HS-27A (cell line): ENCODE measurements around the gene RRBP1.
"Not testable (repeated sequence)": the region's sequence is repeated elsewhere in the genome, so short reads cannot be mapped to it uniquely, and the experiment has no call there.

ENCODE experiments used
- DNase-seq: peaks from one replicate; pipeline ENCODE4 v3.0.0-alpha.2; 2012; ENCODE audit warnings: low read depth, missing footprints

RRBP1 gene

DNA sequence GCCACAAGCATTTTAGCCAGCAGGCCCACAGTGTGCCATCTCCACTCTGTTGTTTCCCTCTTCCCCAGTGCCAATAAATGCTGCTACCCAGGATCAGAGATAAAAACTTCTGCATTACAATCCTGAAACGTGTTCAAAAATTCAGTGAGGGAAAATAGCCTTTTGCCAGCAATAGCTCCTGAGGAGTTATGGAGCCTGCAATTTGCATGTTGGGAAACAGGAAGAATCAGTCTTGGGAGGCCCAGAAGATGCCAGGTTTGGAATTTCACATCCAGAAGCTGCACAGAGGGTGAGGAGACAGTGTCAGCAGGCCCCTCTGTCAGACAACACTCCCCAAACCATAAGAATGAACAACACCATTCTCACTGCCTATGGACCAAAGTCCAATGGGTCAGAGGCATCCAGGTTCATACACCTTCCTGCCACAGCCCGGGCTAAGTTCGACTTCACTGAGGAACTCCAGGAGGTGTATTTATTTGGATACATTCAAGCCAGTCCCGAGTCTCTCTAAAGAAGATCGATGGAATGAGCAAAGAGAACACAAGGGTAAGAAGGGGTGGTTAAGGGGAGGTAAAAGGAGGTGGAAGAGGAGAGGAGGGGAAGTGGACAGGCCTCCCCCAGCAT lies 20.8 kb downstream of the RRBP1 start:
- DNase-seq = no peak

DNA sequence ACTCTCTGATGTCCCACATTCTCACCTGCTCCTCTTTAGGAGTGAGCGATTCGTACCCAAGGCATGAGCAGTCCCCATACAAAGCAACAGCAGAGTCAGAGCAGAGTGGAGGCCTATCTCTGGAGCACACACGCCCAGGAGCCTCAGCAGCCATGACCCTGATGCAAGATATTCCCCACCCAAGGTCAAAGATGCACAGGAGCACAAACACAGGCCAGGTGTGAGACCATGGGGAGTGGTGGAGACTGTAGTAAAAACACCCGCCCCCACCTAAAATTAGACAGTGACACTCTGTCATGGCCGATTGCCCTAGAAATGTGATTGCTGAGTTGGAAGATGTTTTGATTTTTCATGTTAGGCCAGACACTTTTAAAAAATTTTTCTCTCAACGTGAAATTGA lies 21.4 kb downstream of the RRBP1 start:
- DNase-seq = no peak

DNA sequence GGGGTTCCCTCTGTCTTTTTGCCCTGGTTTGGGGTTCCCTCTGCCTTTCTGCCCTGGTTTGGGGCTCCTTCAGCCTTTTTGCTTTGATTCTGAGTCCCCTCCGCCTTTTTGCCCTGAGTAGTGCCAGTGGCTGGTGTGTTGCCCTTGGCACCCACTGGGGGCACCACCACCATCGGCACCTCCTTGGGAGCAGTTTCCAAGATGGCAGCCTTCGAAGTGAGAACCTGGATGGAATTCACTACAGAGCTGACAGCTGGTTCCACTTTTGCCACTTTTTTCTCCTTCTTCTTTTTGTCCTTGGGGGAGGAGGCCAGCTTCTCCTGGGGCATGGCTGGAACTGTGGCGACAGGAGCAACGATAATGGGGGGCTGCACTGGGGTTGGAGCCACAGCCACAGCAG lies 22.2 kb downstream of the RRBP1 start:
- DNase-seq = no peak

GRCh38 chr20:17659344-17659743 lies 22.7 kb downstream of the RRBP1 start:
- DNase-seq = not testable (repeated sequence)

GRCh38 chr20:17658648-17658993 lies 23.4 kb downstream of the RRBP1 start:
- no peak for DNase-seq

DNA sequence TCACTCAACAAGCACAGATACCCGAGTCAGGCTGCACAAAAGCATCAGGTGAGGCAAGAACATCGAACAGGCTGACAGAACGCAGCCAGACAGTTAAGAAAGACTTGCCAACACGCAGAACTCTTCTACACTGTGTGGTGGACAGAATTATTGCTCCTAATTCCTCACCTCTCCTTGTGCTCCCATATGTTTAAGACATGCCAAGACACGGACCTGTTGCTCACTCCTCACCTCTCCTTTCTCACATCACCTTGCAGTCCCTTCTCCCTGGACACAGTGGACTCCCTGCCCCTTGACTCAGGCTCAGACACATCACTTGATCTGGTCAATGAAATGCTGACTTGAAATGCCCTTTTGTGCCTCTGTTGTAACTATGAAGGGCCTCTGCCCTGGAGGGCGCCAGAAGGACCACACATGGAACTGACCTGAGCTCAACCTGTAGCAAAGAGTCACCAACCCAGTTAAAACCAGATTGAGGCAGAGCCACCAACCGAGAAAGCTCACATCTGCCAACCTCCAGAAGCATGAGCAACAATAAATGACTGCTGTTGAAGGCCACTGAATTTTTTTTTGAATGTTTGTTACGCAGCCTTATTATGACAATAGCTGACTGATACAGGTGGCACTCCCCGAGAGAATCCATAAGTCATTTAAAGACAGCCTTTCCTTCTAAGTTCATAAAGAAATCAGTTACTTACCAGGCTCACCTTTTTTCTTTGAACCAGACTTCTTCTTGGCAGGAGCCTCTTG lies 24.0 kb downstream of the RRBP1 start:
- DNase-seq = no peak

DNA sequence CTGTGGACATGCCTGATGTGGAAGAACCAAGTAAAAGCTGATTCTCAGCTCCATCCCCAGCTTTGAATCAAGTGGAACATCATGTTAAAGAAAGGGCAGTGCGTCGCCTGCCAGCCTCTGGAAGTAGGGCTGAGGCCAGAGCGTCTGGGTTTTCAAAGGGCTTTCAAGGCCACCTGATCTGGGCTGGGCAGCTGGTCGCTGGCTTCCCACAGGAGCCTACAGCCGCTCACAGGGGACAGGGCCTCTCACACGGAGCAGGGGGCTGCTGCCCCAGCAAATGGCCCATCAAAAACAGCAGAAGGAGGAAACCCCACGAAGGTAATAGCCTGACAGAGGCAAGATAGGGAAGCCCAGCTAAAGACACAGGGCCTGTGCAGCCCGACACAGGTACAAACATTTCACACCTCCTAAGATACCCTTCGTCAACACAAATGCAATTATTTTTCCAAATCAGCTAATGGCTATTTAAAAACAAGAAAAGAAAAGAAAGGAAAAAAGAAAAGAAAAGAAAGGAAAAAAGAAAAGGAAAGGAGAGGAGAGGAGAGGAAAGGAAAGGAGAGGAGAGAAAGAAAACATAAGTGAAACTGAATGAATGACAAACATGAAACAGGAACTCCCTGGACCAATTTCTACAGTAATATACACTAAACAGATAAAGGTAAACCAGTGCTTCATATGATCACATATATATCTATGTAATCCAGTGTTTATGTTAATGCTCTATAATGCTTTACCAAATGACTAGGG lies 24.8 kb downstream of the RRBP1 start:
- no peak for DNase-seq

DNA sequence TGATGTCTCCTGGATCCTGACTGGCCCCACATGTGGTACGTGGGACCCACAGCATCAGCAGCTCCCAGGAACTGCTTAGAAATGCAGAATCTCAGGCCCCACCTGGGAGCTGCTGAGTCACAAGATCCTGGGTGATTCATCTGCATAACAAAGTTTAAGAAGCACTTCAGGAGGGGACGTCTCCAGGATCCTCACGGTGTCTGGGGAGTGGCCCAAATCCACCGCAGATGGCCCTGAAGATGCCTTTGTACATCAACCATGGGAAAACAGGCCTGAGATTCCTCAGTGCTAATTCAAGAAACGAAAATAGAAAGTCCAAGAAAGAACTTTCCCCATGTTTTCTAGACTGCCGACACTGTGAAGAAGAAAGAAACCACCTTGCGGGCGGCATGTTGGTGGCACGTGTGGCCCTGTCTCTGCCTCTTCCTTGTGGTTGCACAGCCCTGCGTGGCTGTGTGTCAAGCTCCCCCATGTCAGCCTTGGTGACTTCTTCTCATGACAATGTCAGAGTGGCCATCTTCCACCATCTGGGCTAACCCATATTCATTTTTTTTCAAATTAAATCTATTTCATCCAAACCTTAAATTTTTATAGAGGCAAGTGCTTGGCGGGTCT lies 26.1 kb downstream of the RRBP1 start:
- DNase-seq = no peak

DNA sequence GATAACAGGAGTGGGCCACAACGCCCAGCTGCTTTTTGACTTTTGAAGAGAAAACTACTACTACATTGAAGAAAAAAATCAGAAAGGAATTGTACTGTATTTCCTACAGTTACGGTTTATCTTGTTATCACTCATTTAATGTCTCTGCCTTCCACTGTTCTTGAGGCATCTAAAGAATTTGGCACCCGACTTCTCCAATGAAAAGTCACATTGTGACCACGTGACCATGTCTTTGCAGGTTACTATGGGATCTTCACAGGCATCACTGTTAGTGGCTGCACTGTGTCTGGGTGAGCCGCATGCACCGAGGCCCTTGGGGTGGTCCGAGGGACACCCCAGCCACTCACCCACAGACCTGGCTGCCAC lies 26.8 kb downstream of the RRBP1 start:
- no peak for DNase-seq

- DNase-seq = no peak
Observed at GRCh38 chr20:17654649-17655285, 27.3 kb downstream of the RRBP1 start.

GRCh38 chr20:17653835-17654648 lies 28.0 kb downstream of the RRBP1 start:
- no peak for DNase-seq

DNA sequence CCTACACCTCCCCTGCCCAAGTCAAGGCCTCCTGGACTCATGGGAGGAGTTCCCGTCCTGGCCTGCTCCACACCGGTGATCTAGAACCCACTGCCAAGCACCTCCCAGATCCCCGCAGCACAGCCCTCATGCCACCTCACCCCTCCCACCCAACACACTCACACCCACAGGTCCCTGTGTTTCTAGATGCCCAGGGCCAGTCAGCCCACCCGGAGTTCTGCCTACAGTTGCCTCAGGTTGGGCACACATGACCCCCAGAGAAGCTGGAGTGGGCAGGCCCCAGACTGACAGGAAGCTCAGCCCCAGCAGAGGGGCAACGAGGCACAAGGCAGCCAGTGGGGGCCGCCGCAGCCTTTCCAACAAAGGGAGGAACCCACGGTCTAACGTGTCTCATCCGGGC lies 29.6 kb downstream of the RRBP1 start:
- DNase-seq = no peak

- DNase-seq = no peak
Observed at GRCh38 chr20:17651760-17652388, 30.2 kb downstream of the RRBP1 start.

- DNase-seq = no peak
Observed at GRCh38 chr20:17651129-17651759, 30.8 kb downstream of the RRBP1 start.

DNA sequence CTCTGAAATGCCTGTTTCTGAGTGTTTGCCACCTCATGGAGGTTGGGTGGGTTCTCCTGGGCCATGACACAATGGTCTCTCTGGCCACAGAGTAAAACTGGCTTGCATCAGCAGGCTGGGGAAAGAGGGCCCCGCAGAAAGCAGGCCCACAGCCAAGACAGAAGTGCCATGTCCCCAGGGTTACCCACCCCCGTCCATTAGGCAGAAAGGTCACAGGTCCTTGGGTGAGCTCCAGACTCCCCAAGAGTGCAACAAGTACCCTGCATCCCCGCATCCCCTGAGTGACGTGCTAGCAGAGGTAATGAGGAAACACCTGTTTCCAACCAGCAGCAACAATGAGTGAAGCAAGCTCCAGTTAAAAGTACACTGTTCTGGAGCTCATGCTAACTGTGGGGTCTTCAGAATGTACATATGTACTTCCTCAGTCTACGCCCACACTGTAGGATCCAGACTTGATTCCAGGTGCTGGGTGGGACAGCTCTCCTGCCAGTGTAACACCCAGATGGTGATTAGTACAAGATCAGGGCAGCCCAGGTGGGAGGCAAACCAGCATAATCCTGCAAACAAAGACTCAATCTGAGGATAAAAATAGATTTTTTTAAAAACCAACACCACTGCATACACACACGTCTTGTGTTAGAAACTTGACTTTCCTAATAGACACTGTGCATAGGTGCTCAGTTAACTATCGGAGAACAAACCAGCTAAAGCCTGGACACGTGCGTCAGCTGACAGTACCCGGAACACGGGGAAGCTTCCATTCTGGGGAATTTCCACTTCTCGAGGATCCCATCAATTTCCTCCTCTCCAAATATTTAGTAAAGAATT lies 31.5 kb downstream of the RRBP1 start:
- DNase-seq = no peak

GRCh38 chr20:17648791-17649730 lies 33.0 kb downstream of the RRBP1 start:
- no peak for DNase-seq

- DNase-seq = no peak
Observed at GRCh38 chr20:17648315-17648646, 33.8 kb downstream of the RRBP1 start.
